Activated T-cell treated with anti-CD3 and anti-CD28 coated beads, Interleukin-2, amount 50 U/mL, for 4 hours (primary cell): ENCODE measurements around the gene MYPOP. TPM values are rescaled to one million over a fixed set of nuclear protein-coding genes. Genes with fewer than 3 reads are reported as not detected.

ENCODE experiments used
- ATAC-seq, 2 donors: fragments of 200-7000 bp; cut with Tn5 transposase; one replicate each; pipeline ENCODE4 v1.10.0; 2021
- DNase-seq: peaks from one replicate; pipeline ENCODE4 v3.0.0-alpha.2; 2020
- H3K27me3 Mint-ChIP-seq: one replicate; pipeline ENCODE4 v1.8.0; 2021; ENCODE audit warnings: low read depth, mixed read lengths
- H3K36me3 Mint-ChIP-seq: one replicate; pipeline ENCODE4 v1.8.0; 2022; ENCODE audit warnings: mixed read lengths; ENCODE audit not compliant: insufficient read depth
- H3K4me1 Mint-ChIP-seq: one replicate; pipeline ENCODE4 v1.8.0; 2021; ENCODE audit warnings: low read depth, mixed read lengths
- H3K4me3 Mint-ChIP-seq: one replicate; pipeline ENCODE4 v1.8.0; 2021; ENCODE audit warnings: mild to moderate bottlenecking, moderate library complexity, mixed read lengths
- H3K9me3 Mint-ChIP-seq: one replicate; pipeline ENCODE4 v1.8.0; 2021; ENCODE audit warnings: mixed read lengths
- total RNA-seq, 3 donors: library from RNA; stranded (reverse); gene quantifications; one replicate each; pipeline ENCODE4 v1.2.1, GENCODE V29; 2021

The MYPOP gene, protein sequence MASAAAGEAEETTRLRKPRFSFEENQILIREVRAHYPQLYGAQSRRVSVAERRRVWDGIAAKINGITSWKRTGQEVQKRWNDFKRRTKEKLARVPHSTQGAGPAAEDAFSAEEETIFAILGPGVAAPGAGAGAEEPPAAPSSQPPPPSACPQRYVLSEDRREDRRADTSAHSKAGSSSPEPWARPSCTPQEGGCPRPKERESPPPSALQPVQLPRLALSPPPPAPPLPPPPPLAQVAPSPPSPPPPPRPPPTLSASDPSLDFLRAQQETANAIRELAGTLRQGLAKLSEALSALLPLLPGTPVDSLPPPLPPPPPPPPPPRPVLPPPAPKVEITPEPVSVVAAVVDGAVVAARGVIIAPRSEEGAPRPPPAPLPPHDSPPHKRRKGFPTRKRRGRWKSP
- total RNA-seq, result 1 to 10 TPM; 4.8 to 5.5 (median 5.1) TPM

DNA sequence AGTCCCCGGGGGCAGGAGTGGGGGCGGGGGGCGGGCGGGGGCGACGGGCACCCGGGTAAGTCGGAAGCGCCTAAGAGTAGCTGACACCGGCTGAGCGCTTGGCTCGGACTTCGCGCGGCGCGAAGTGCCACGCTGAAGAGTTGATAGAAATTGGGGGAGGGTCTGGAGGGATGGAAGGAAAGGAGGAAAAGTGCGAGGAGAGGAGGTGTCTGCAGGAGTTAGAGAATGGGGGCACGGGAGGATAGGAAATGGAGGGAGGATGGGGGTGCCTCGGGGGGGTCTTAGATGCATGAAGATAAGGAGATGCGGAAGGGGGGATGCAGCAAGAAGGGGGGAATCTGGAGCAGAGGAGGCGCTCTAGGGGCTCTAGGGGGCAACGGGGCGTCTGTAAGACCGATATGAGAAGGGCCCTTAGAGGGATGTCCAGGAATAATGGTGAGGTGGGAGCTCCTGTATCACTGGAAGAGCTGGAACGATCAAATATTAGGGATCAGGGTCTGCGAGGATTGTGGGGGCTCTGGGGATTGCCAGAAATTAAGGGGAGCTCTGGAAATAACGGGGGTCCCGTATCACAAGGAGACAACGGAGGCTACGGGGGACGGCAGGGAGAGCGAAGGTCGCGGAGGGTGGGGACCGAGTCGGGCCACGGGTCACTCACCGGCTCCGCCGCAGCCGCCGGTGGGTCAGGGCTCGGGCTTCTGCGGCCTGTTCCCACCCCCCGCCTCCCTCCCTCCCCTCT is at the start of gene MYPOP:
MYPOP (minus strand) TSS at position 702 of the 739 bp plus-strand sequence. CDS start 840 bp downstream, outside the sequence.
- peaks cover 17% of the 10 kb centered on the region for H3K4me1 Mint-ChIP-seq
- H3K27me3 Mint-ChIP-seq, result no peaks in the 10 kb centered on the region
- H3K9me3 Mint-ChIP-seq, result no peaks in the 10 kb centered on the region
- ATAC-seq, result peak in 1 of 2 donors; percentile 1
- DNase-seq, result no peak
- H3K36me3 Mint-ChIP-seq, result peaks cover 6% of the 10 kb centered on the region
- H3K4me3 Mint-ChIP-seq, result peak within 1 kb of the TSS; percentile 90

DNA sequence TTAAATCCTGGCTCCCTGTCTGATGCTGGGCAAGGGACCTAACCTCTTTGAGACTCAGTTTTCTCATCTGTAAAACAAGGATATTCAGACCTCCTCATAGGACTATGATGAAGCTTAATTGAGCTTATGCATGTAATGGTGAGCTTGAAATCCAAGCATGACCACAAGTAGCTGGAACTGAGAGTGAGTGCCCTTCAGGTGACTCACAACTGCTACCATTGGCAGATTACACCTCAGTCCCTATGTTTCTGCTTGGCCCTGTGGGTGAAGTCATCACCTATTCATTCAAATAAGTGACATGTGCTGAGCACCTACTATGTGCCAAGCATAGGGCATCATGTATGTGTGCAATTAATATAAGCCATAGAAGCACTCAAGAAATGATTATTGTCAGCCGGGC is 45.5 kb upstream of the MYPOP start:
- Mint-ChIP-seq H3K9me3 (no peaks in the 10 kb centered on the region), H3K4me1 (peaks cover 3% of the 10 kb centered on the region), H3K4me3 (no peak overlapping the region), H3K36me3 (no peaks in the 10 kb centered on the region), H3K27me3 (peaks cover 36% of the 10 kb centered on the region)
- DNase-seq (no peak), ATAC-seq (no peak)

DNA sequence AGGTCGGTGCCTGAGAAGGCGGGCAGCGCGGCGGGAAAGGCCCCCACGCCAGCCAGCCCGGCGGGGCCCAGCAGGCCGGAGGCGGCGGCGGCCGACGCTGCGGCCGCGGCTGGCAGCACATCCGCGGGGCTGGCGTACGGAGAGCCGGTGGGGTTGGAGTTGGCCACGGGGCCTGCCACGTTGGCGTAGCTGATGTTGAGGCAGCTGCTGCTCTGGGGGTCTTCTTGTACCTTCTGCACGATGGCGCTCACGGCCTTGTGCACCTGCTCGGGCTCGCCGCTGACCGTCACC is 38.0 kb upstream of the MYPOP start:
- H3K9me3 Mint-ChIP-seq, result no peaks in the 10 kb centered on the region
- H3K27me3 Mint-ChIP-seq, result peaks cover 45% of the 10 kb centered on the region
- ATAC-seq (no peak), DNase-seq (no peak)
- H3K4me3 Mint-ChIP-seq, result no peak overlapping the region
- no peaks in the 10 kb centered on the region for H3K4me1 Mint-ChIP-seq
- H3K36me3 Mint-ChIP-seq, result no peaks in the 10 kb centered on the region

DNA sequence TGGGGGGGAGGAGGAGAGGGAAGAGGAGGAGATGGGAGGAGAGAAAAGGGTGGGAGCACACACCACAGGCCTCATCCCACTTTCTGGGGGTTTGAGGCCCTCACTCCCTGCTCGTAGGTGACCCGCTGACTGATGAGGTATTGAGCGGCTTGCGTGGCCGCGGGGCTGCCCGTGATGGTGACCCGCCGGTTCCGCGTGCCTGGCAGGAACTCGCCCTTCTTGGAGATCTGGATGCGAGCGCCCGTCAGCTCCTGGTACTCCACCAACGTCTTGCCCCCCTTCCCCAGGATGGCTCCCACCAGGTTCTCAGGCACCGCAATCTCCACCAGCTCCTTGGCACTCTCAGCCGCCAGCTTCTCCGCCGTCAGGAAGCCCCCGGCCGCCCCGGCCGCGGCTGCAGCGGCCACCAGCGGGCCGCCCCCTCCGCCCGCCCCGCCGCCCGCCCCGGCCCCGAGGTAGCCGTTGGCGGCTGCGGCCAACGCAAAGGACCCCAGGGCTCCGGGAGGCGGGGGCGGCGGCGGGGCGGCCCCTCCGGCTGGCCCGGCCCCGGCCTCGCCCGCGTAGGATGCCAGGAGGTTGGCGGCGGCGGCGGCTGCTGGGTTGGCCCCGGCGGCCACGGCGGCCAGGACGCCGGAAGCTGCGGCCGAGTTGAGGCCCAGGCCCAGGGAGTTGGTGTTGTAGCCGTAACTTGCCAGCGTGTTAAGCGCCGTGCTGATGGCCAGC is 37.5 kb upstream of the MYPOP start:
- Mint-ChIP-seq H3K4me3 (no peak overlapping the region), H3K4me1 (no peaks in the 10 kb centered on the region), H3K27me3 (peaks cover 50% of the 10 kb centered on the region), H3K36me3 (no peaks in the 10 kb centered on the region), H3K9me3 (no peaks in the 10 kb centered on the region)
- DNase-seq (no peak), ATAC-seq (no peak)

DNA sequence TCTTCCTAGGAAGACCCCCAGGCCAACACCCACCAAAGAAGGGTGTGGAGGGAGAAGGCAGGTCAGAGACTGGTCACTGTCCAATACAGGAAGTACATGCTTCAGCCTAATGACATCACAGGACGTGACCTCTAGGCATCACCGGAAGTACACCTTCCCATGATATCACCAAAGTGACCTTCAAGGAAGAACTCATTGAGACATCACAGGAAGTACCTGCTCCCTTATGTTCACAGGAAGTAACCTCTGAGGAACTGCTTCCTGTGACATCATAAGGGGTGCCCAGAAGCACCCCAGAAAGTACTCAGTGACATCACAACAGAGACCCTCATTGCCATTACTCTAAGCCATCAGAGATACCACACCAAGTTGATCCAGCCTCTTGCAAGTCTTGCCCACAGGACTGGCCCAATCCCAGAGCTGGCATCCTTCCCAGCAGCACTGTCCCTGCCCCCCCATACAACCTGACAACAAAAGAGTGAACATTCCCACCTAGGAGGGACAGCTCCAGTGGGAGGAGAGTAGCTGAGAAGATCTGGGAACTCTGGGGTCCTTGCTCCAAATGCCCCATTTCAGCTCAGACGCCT is 36.4 kb upstream of the MYPOP start:
- Mint-ChIP-seq H3K4me3 (no peak overlapping the region), H3K4me1 (no peaks in the 10 kb centered on the region), H3K27me3 (peaks cover 52% of the 10 kb centered on the region), H3K9me3 (no peaks in the 10 kb centered on the region), H3K36me3 (no peaks in the 10 kb centered on the region)
- DNase-seq (no peak), ATAC-seq (no peak)

DNA sequence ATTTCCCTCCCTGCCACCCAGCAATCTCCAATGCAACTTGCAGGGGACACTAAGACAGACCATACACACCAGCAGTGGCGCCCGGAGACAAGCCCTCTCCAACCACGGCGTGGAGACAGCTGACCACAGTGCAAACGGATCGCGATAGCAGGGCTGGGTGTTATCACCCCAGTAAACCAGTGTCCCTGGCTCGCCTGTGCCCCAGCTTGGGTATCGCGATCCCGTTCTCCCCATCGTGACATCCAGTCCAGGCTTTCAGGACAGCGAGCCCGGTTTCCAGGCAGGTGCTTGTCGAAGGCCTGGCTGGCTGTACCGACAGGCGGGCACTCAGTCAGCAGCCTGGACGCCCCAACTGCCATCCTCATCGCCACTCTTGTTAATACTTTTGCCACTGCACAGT is 32.9 kb upstream of the MYPOP start:
- Mint-ChIP-seq H3K27me3 (peaks cover 59% of the 10 kb centered on the region), H3K36me3 (no peaks in the 10 kb centered on the region), H3K9me3 (no peaks in the 10 kb centered on the region), H3K4me3 (no peak overlapping the region), H3K4me1 (no peaks in the 10 kb centered on the region)
- DNase-seq (no peak), ATAC-seq (no peak)

DNA sequence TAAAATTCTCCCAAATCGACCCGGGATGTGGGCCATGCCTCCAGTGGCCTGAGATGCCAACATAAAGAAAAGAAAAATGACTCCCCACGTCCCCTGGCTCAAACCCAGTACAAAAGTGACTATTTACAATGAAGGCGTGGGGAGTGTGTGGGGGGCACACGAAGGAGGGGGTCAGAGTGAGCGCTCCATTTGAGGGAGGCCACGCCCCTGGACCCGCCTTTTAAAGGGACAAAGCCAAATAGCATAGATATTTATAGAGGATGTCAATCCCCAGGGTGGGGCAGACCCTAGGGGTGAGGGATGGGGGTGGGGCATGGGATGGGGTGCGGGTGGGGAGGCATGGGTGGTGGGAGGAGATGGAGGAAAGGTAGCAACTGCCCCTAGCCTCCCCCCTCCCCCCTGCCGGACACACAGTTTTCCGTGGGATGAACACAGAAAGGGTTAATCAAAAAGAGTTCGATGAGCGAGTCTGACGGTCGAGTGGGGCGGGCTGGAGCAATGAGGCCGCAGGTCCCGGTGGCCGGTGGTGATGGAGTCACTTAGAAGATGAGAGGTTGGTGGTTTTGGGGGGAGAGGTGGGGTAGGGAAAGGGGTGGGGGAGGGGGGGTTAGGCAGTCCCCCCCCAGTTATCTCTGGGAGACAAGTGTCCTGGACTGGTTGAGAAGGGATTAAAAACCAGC is 32.3 kb upstream of the MYPOP start:
- Mint-ChIP-seq H3K4me3 (no peak overlapping the region), H3K9me3 (no peaks in the 10 kb centered on the region), H3K4me1 (no peaks in the 10 kb centered on the region), H3K27me3 (peaks cover 57% of the 10 kb centered on the region), H3K36me3 (no peaks in the 10 kb centered on the region)
- ATAC-seq (no peak), DNase-seq (no peak)

DNA sequence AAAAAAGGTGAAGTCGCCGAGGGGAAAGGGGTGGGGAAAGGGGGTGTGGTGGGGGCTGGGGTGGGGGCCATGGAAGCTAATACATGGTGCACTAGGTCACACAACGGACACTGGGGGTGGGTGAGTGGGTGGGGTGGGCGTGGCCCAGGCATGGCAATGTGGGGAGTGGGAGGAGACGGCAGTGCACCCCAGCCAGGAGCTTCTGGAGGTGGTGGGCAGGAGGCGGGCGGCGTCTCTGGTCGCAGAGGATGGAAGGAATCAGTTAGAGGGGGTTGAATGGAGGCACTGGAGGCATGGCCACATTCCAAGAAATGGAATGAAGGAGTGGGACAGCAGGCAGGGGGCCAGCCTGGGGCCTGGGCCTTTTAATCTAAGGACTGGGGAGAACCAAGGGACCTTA is 31.3 kb upstream of the MYPOP start:
- DNase-seq (no peak), ATAC-seq (no peak)
- Mint-ChIP-seq H3K9me3 (no peaks in the 10 kb centered on the region), H3K4me1 (no peaks in the 10 kb centered on the region), H3K27me3 (peaks cover 47% of the 10 kb centered on the region), H3K36me3 (no peaks in the 10 kb centered on the region), H3K4me3 (no peak overlapping the region)

DNA sequence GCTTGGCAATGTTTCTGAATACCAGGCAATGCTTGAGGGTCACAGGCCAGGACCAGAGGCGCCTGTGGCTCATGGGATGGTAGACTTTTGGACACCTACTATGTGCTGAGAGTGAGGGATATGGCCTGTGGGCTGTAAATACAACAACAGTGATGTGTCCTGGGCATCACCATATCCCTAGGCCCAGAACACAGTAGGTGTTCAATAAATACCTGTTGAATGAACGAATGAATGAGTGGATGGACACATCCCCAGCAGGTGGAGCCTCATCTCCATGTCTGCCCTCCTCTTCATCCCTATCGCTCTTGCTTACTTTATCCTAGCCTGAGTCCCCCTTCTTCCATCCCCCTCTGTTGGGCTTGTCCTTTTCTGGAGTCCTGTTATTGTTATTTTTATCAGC is 28.6 kb upstream of the MYPOP start:
- no peak overlapping the region for H3K4me3 Mint-ChIP-seq
- DNase-seq, result no peak
- ATAC-seq, result no peak
- no peaks in the 10 kb centered on the region for H3K36me3 Mint-ChIP-seq
- no peaks in the 10 kb centered on the region for H3K9me3 Mint-ChIP-seq
- H3K27me3 Mint-ChIP-seq, result peaks cover 32% of the 10 kb centered on the region
- peaks cover 9% of the 10 kb centered on the region for H3K4me1 Mint-ChIP-seq

DNA sequence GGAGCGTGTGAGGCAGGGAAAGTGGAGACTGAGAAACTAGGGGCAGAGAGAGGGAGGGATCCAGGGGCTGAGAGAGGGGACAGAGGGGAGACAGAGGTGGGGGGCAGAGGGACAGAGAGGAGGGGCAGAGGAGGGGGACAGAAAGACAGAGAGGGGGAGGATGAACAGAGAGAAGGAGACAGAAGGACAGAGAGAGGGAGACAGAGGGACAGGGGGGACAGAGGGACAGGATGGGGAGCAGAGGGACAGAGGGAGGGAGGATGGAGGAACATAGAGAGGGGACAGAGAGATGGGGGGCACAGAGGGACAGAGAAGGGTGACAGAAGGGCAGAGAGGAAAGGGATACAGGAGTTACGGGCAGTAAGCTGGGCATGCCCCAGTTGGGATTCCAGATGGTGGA is 26.8 kb upstream of the MYPOP start:
- H3K9me3 Mint-ChIP-seq, result no peaks in the 10 kb centered on the region
- no peaks in the 10 kb centered on the region for H3K36me3 Mint-ChIP-seq
- H3K4me3 Mint-ChIP-seq, result no peak overlapping the region
- peaks cover 9% of the 10 kb centered on the region for H3K4me1 Mint-ChIP-seq
- ATAC-seq (no peak), DNase-seq (no peak)
- H3K27me3 Mint-ChIP-seq, result peaks cover 19% of the 10 kb centered on the region

DNA sequence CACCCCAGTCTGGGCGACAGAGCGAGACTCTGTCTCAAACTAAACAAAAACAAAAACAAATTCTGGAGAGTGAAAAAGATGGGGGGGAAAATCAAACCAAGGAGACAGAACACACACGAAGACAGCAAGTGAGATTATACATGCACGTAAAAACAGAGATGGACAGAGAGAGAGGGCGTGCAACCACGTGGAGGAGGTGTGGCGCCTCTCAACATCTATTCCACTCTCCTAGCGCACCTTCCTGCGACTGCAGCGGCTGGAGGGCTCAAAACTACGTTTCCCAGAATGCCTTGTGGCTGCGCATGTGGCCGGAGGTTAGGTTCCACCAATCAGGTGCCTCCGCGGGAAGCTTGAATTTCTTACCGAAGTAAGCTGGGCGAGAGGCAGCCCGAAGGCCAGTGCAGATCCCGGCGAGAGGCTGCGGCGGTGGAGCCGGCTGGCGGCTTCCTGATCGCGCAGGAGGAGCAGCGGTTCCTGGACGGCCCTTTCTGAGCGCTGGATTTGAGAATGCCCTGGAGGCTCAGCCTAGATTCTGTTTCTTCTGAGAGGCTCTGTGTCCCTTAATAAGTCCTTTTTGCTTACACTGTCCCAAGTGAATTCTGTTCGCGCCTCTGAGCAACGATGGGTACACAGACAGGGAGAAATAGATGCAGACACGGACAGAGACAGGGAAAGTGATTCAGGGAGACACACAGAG is 25.3 kb upstream of the MYPOP start:
- Mint-ChIP-seq H3K27me3 (peaks cover 11% of the 10 kb centered on the region), H3K4me3 (no peak overlapping the region), H3K36me3 (no peaks in the 10 kb centered on the region), H3K9me3 (no peaks in the 10 kb centered on the region), H3K4me1 (peaks cover 9% of the 10 kb centered on the region)
- peak; percentile 82 for DNase-seq
- peak; percentile 98 to 99 for ATAC-seq

DNA sequence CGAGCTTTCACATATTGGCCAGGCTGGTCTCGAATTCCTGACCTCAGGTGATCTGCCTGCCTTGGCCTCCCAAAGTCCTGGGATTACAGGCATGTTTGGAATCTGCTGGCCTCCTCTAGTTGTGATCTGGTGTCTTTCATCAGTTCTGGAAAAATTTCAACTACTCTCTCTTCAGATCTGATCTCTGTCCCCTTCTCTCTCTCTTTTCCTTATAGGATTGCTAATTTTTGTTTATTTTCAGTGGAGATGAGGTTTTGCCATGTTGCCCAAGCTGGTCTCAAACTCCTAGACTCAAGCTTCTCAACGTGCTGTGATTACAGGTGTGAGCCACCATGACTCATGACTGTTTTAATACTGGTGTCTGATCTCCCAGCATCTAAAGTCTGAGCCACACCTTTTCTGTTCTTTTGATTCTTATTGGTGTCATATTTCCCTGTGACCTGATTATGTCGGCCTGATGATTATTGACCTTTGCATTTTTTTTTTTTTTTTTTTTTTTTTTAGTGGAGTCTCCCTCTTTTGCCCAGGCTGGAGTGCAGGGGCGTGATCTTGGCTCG is 22.6 kb upstream of the MYPOP start:
- Mint-ChIP-seq H3K27me3 (peaks cover 3% of the 10 kb centered on the region), H3K4me3 (no peak overlapping the region), H3K36me3 (no peaks in the 10 kb centered on the region), H3K4me1 (peaks cover 9% of the 10 kb centered on the region), H3K9me3 (no peaks in the 10 kb centered on the region)
- DNase-seq, result no peak
- no peak for ATAC-seq

DNA sequence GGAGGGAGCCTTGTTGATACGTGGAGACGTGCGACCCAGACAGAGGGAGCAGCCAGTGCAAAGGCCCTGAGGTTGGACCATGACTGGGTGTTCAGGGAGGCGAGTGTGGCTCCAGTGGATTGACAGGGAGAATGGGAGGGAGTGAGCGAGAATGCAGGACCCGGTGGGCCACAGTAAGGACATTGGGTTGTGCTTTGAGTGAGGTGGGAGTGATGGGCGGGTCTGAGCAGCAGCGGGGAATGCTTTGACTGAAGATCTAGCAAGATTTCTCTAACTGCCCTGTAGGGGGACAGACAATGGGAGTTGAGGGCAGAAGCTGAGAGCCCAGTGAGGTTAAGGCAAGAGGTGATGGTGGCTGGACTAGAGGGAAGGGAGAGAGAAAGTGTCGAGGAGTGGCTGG is 19.9 kb upstream of the MYPOP start:
- H3K4me3 Mint-ChIP-seq, result no peak overlapping the region
- H3K9me3 Mint-ChIP-seq, result no peaks in the 10 kb centered on the region
- peak; percentile 34 to 46 for ATAC-seq
- no peaks in the 10 kb centered on the region for H3K36me3 Mint-ChIP-seq
- peaks cover 17% of the 10 kb centered on the region for H3K27me3 Mint-ChIP-seq
- peaks cover 2% of the 10 kb centered on the region for H3K4me1 Mint-ChIP-seq
- no peak for DNase-seq
